HG03457 (cell line): Measurements from ENCODE around the gene GASK1A.
"Not testable (repeated sequence)": the region's sequence is repeated elsewhere in the genome, so short reads cannot be mapped to it uniquely, and the experiment has no call there.

Experiments
- ATAC-seq: cut with Tn5 transposase; IDR thresholded peaks from one replicate; pipeline ENCODE4 v1.9.1; 2021; ENCODE audit warnings: moderate number of reproducible peaks; ENCODE audit not compliant: unreplicated experiment

The GASK1A gene

GRCh38 chr3:43031485-43031884, 52.4 kb downstream of the GASK1A start:
- ATAC-seq: no peak

GRCh38 chr3:43031889-43032545, 52.9 kb downstream of the GASK1A start:
- ATAC-seq: no peak

GRCh38 chr3:43032646-43033628, 53.8 kb downstream of the GASK1A start:
- ATAC-seq: no peak

GRCh38 chr3:43034200-43034599, 55.1 kb downstream of the GASK1A start:
- no peak for ATAC-seq

- no peak for ATAC-seq
Measured at GRCh38 chr3:43034911-43035310, 55.8 kb downstream of the GASK1A start.

GRCh38 chr3:43035801-43036365, 56.8 kb downstream of the GASK1A start:
- no peak for ATAC-seq

- no peak for ATAC-seq
Measured at GRCh38 chr3:43036621-43037423, 57.7 kb downstream of the GASK1A start.

- no peak for ATAC-seq
Measured at GRCh38 chr3:43038010-43038409, 58.9 kb downstream of the GASK1A start.

- ATAC-seq: no peak
Measured at GRCh38 chr3:43041517-43041916, 62.4 kb downstream of the GASK1A start.

GRCh38 chr3:43043071-43043766, 64.1 kb downstream of the GASK1A start:
- no peak for ATAC-seq

GRCh38 chr3:43043793-43044192, 64.7 kb downstream of the GASK1A start:
- no peak for ATAC-seq

- ATAC-seq: not testable (repeated sequence)
Measured at GRCh38 chr3:43045079-43045478, 66.0 kb downstream of the GASK1A start.

- no peak for ATAC-seq
Measured at GRCh38 chr3:43046583-43046982, 67.5 kb downstream of the GASK1A start.

GRCh38 chr3:43048470-43048869, 69.4 kb downstream of the GASK1A start:
- no peak for ATAC-seq

GRCh38 chr3:43053291-43053690, 74.2 kb downstream of the GASK1A start:
- no peak for ATAC-seq

GRCh38 chr3:43054754-43055153, 75.6 kb downstream of the GASK1A start:
- ATAC-seq: no peak

GRCh38 chr3:43055393-43055792, 76.3 kb downstream of the GASK1A start:
- ATAC-seq: no peak

GRCh38 chr3:43055806-43056770, 77.0 kb downstream of the GASK1A start:
- no peak for ATAC-seq

GRCh38 chr3:43059456-43059855, 80.3 kb downstream of the GASK1A start:
- no peak for ATAC-seq
